SKM-1 (cell line): ENCODE data around the gene CTNNBL1.

Source experiments
- DNase-seq: peaks from one replicate; lab custom pipeline; 2025; ENCODE audit not compliant: unreplicated experiment; lab: John Stamatoyannopoulos, UW

The CTNNBL1 gene

DNA sequence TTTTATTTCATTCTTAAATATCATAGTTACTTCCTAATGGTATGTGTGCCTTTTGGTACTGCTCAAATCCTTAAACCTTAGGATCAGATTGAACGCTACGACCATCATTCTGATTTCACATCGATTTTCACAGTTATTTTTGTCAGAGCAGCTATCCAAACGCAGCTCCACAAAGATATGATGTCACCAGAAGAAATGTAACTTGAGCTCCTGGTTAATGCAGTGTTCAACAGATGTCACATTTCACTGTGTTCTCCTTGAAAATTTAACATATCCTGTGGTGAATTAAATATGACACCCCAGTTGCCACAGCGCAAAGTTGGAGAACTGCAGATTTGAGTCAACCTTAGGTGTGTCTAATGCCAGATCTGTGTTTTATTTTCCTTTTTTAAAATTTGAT, 81.4 kb downstream of the CTNNBL1 start:
- DNase-seq = no peak

GRCh38 chr20:37776049-37776448, 82.2 kb downstream of the CTNNBL1 start:
- DNase-seq = no peak

- DNase-seq = no peak
Measured at GRCh38 chr20:37776526-37776925, 82.7 kb downstream of the CTNNBL1 start.

DNA sequence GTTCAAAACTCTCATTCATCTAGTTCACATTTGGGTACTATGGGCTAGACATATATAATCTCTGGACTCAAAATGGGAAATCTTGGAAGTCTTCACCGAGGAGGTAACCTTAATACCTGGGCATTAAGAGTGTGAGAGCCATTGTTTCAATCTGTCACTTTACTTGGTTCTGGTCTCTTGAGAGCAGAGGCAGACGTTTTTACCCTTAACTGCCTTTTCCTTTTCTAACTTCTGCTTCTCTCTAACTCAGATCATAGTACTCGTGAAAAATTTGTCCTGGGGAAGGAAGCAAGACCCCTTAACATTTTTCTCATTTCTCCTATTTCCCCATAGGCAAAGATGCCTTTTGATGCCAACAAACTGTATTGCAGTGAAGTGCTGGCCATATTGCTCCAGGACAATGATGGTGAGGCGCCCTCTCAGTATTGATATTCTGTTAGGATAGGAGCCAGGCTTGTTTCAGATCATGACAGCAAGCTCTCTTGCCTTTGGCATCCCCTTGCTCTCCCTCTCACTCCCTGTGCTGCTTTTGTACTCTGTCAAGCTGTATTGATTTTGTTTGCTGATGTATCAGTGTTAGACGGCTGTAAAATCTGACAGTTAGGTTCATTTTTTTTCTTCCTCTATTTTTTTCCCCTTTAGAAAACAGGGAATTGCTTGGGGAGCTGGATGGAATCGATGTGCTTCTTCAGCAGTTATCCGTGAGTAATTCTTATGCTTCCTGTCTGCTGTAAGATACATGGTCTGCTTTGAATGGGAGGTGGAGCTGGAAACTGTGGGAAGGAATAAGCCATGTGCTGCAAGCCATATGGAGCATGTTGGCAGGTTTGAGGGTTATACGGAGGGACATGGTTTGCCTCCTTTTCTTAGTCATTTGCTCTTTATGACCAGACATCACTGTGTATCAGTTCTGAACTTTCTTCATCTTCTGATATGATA, 83.5 kb downstream of the CTNNBL1 start:
- no peak for DNase-seq

- DNase-seq = no peak
Measured at GRCh38 chr20:37777988-37778659, 84.3 kb downstream of the CTNNBL1 start.

- DNase-seq = no peak
Measured at GRCh38 chr20:37781626-37782025, 87.8 kb downstream of the CTNNBL1 start.

DNA sequence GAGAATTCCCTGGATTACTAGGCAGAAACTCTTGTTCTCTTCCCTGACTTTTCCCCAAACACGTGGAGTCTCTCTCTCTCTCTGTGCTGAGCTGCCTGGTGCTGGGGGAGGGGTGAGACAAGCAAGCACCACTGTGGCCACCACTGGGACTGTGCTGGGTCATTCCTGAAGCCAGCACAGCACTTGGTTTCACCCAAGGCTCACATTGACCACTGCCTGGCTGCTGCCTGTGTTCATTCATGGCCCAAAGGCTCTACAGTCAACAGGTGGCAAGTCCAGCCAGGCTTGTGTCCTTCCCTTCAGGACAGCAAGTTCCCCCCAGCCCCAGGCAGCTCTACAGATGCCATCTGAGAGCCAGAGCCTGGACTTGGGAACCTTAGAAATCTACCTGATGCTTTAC, 92.2 kb downstream of the CTNNBL1 start:
- no peak for DNase-seq

GRCh38 chr20:37789408-37789807, 95.6 kb downstream of the CTNNBL1 start:
- no peak for DNase-seq

GRCh38 chr20:37790900-37791299, 97.1 kb downstream of the CTNNBL1 start:
- no peak for DNase-seq

DNA sequence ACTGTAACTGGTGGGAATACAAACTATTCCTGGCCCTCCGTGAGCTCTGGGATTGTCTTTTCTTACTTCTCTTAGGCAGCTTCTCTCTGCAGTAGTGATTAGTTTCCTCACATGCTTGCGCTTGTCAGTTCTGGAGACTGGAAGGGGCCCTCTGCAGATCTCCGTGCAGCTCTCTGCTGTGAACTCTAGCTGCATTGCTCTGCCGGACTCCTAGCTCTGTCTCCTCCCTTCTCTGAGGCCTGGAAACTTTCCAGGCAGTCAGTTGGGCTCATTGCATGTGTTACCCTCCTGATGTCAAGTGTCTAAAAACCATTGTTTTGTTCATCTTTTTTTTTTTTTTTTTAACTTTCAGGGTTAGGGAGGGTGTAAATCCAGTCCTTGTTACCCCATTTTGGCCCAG, 102.3 kb downstream of the CTNNBL1 start:
- DNase-seq = no peak

DNA sequence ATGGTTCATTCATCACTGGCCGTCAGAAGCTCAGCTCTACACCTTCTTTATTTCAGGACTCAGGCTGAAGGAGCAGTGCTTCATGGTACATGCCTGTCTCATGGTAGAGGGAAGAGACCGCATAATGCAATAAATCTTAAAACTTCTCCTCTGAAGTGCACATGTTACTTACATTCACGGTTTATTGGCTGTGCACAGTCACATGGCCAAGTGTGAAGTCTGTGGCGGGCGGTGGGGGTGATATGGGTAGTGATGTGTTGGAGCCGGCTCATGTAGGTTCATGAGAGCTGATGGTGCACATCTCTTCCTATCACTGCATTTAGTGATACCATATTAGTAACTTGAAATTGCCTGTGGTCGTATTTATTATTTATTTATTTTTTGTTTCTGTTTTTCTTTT, 102.9 kb downstream of the CTNNBL1 start:
- DNase-seq = no peak

GRCh38 chr20:37797669-37798175, 103.9 kb downstream of the CTNNBL1 start:
- no peak for DNase-seq

DNA sequence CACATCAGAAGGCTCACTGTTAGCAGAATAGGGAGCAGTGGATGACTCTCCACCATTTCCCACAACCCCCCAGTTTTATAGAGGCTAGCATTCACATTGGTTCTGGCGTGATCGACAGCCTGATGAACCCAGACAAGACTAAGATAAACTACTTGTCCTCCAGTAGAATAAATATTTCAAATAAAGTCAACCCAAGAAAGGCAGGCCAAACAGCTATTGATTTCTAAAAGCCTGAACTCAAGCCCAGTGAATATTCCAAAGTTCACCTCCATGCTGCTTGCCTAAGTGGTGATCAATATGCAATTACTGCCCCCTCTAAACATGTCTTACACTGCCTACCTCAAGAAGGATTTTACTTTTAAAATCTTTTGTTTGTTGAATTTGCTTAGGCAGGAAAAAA, 104.5 kb downstream of the CTNNBL1 start:
- DNase-seq = no peak

DNA sequence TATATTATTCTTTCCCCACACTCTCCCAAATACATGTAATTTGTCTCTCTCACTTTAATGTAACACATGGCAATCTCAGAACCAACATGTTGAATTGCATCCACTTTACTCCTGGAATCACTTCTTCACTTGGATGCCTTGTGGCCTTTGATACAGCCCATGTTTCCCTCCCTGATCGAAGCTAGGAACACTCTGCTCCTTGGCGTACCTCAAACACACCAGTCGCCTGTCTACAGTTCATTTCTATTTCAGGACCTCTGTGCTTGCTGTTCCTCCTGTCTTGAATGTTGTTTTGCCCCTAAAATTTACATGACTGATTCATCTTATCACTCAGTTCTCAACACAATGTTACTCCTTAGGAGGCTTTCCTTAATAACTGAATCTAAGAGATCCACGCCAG, 106.8 kb downstream of the CTNNBL1 start:
- DNase-seq = no peak

DNA sequence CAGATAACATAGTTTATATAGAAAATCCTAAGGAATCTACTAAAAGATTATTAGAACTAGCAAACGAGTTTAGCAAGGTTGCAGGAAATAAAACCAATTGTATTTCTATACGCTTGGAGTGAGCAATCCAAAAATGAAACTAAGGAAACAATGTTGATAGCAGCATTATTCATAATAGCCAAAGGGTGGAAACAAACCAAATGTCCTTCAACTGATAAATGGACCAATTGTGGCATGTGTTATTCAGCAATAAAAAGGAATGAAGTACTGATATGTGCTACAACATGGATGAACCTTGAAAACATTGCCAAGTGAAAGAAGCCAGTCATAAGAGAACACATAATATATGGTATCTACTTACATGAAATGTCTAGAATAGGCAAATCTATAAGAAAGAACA, 108.1 kb downstream of the CTNNBL1 start:
- DNase-seq = no peak

DNA sequence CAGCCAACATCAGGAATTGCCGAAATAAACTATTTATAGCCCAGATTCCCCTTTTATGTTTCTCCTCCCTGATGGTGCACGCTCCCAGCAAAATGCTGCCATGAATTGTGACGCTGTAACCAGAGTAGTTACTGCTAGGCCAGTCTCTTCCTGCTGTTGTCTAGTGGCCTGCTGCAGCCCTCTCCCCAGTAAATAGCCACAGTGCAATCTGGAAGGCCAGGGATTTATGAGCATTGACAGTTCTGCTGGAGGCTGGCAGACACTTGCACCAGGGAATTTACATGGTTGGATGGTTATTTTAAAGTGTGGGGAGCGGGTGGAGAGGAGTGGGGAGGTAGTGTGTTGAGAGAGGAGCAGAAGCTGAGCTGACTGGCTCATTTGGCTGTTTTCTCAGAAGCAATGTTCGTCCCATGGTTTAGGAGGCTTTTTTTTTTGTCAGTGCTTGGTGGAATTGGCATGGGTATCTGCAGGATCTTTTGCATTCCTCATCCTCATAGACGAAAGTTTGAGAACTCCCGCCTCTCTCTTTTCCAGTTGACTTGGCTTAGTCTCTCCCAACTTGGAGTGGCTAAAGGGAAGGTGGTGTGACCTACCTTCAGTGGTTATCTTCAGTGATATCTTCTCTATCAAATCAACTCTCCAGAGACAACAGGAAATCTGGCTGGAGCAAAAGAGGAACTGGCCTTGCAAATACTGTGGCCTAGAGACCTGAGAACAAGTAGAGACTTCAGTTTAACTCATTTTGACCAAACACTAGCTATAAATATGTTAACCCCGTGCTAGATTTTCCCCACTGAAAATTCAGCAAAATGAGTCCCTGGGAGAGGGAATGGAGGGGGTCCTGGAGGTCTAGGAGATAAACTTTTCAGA, 109.8 kb downstream of the CTNNBL1 start:
- peak; percentile 46 for DNase-seq

DNA sequence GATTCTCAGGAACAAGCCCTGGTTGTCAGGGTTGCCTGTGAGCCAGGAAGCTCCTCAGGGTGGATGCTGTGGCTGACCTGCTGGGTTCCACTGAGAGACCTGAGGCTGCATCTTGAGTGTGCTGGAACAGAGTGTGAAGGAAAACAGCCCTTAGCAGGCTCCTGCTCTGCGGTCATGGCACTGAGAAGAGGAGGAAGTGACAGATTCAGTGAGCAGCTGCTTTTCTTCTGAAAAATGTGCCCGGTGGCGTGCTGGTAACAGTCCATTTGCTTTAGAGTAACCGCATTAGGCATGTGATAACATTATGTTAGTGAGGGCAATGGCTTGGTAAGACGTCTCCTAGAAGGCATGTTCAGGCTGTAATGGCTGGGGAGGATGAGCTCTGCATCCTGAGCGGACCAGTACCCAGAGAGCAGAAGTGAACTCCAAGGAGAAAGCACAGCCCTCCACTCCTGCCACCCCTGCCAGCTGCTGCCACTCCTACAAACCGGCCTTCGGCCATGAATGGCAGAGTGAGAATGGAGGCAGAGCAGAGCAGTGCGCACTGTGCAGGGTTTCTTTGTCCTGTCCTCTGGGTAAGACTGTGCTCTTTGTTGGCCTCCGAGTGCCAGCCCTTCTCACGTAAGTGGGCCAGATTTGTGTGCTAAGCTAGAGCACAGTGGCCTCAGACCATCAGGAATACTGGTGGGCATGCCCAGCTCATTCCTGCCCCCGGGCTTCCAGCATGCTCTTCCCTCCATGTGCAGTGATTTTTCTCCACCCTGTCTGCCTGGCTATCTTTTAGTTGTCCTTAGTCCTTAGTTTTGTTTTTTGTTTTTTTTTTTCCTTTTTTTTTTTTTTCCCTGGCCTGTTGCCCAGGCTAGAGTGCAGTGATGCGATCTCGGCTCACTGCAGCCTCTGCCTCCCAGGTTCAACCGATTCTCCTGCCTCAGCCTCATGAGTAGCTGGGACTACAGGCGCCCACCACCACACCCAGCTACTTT, 111.0 kb downstream of the CTNNBL1 start:
- DNase-seq = peak; percentile 10

DNA sequence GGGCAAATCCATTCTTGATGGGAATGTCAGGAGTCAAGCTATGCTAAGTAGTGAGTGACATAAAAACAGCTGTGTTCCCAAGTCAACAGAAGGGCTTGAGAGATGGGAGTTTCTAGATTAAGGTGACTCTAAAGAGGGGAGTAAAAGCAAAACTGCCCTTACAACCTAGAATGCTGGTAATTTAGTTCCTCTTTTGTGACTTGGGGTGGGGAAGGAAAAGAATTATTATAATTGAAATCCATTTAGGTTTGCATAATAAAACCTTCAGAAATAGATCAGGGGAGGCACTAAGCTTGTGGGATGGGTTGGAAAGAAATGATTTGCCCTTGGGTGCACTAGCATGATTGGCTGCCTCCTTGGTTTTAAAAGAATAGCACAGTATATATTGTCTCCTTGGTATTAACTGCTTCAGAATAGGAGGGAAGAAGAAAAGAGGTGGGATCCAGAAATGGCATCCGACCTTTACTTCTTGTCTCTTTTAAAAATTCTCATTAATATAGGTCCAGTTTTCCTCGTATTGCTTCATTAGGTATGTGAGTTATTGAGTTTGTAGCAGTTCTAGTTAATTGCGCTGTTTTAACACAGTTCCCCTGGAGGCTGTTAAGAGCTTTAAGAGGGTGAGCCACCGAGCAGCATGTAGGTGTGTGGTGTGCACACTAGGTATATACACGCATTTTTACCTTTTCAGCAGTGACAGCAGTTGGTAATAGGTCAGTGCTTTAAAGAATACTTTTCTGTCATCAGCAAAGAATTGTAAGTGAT, 113.8 kb downstream of the CTNNBL1 start:
- DNase-seq = no peak
